Neural cell (in vitro differentiated cells): ENCODE data around the gene PRR36. TPM values are rescaled to one million over a fixed set of nuclear protein-coding genes. Genes with fewer than 3 reads are reported as not detected.

Source experiments
- H2AFZ ChIP-seq: fragments of 200-600, 300-800 bp; sonication (generic), shearing (Covaris generic); 2 replicates; pipeline ENCODE4 v1.6.0; 2014; ENCODE audit warnings: low read depth, mild to moderate bottlenecking, antibody characterized with exemption, low read length, moderate library complexity
- H3F3A ChIP-seq: fragments of 200-600 bp; shearing (Covaris generic); 2 replicates; pipeline ENCODE4 v1.6.1; 2016; ENCODE audit warnings: mild to moderate bottlenecking, moderate library complexity, mixed read lengths, antibody characterized with exemption, low read length; ENCODE audit not compliant: insufficient read depth, poor library complexity, severe bottlenecking
- H3K27ac ChIP-seq: fragments of 200-600, 300-800 bp; sonication (generic), shearing (Covaris generic); 2 replicates; pipeline ENCODE4 v1.5.1; 2014; ENCODE audit warnings: mild to moderate bottlenecking, low read length, moderate library complexity
- H3K27me3 ChIP-seq: fragments of 300-800, 200-600 bp; sonication (generic), shearing (Covaris generic); 2 replicates; pipeline ENCODE4 v1.6.0; 2014; ENCODE audit warnings: mild to moderate bottlenecking, low read depth, low read length, moderate library complexity; ENCODE audit not compliant: insufficient read depth
- H3K36me3 ChIP-seq: fragments of 300-800, 200-600 bp; sonication (generic), shearing (Covaris generic); 2 replicates; pipeline ENCODE4 v1.5.1; 2014; ENCODE audit warnings: mild to moderate bottlenecking, antibody characterized with exemption, low read length, moderate library complexity; ENCODE audit not compliant: insufficient read depth
- H3K4me2 ChIP-seq: fragments of 300-800, 200-600 bp; sonication (generic), shearing (Covaris generic); 2 replicates; pipeline ENCODE4 v1.6.0; 2014; ENCODE audit warnings: mild to moderate bottlenecking, low read length
- H3K4me3 ChIP-seq: fragments of 300-800, 200-600 bp; sonication (generic), shearing (Covaris generic); 2 replicates; pipeline ENCODE4 v1.5.1; 2014; ENCODE audit warnings: mild to moderate bottlenecking, low read length, moderate library complexity
- H3K79me2 ChIP-seq: fragments of 200-600 bp; shearing (Covaris generic); replicated peaks from 2 replicates; pipeline ENCODE4 v1.6.0; 2014; ENCODE audit warnings: mild to moderate bottlenecking, low read length, moderate library complexity; ENCODE audit not compliant: insufficient read depth
- H3K9ac ChIP-seq: fragments of 300-800, 200-600 bp; sonication (generic), shearing (Covaris generic); 2 replicates; pipeline ENCODE4 v1.6.1; 2016; ENCODE audit warnings: mild to moderate bottlenecking, low read length, mixed read lengths
- H3K9me2 ChIP-seq: fragments of 200-600 bp; shearing (Covaris generic); 2 replicates; pipeline ENCODE4 v1.6.1; 2016; ENCODE audit warnings: mild to moderate bottlenecking, low read length, mixed read lengths; ENCODE audit not compliant: insufficient read depth
- H3K9me3 ChIP-seq: fragments of 200-600, 300-800 bp; sonication (generic), shearing (Covaris generic); 2 replicates; pipeline ENCODE4 v1.6.1; 2016; ENCODE audit warnings: mild to moderate bottlenecking, mixed run types, low read length, moderate library complexity, mixed read lengths
- H4K20me1 ChIP-seq: fragments of 200-600 bp; shearing (Covaris generic); 2 replicates; pipeline ENCODE4 v1.6.1; 2016; ENCODE audit warnings: mild to moderate bottlenecking, mixed run types; ENCODE audit not compliant: insufficient read depth
- CTCF ChIP-seq: fragments of 450-650 bp; IDR thresholded peaks from 2 replicates; pipeline ENCODE4 v1.5.1; 2014; ENCODE audit warnings: antibody characterized with exemption, mild to moderate bottlenecking, moderate library complexity; ENCODE audit not compliant: poor library complexity, severe bottlenecking
- EP300 ChIP-seq: fragments of 450-650 bp; conservative IDR thresholded peaks from 2 replicates; pipeline ENCODE4 v1.6.1; 2014; ENCODE audit warnings: antibody characterized with exemption, mild to moderate bottlenecking, moderate library complexity; ENCODE audit not compliant: poor library complexity, severe bottlenecking
- EZH2 ChIP-seq: fragments of 200-600, 300-800 bp; shearing (Covaris generic), sonication (generic); IDR thresholded peaks from 2 replicates; pipeline ENCODE4 v1.6.1; 2014; ENCODE audit warnings: antibody characterized with exemption, low read length, borderline replicate concordance, mild to moderate bottlenecking; ENCODE audit not compliant: insufficient read depth, poor library complexity, severe bottlenecking
- MXI1 ChIP-seq: fragments of 450-650 bp; conservative IDR thresholded peaks from 2 replicates; pipeline ENCODE4 v1.6.1; 2014; ENCODE audit warnings: antibody characterized with exemption, mild to moderate bottlenecking; ENCODE audit not compliant: poor library complexity, severe bottlenecking
- POLR2AphosphoS5 ChIP-seq: IDR thresholded peaks from 2 replicates; pipeline ENCODE4 v1.6.1; 2012
- RAD21 ChIP-seq: fragments of 450-650 bp; conservative IDR thresholded peaks from 2 replicates; pipeline ENCODE4 v1.6.1; 2014; ENCODE audit warnings: antibody characterized with exemption, mild to moderate bottlenecking, moderate library complexity
- REST ChIP-seq: IDR thresholded peaks from 2 replicates; pipeline ENCODE4 v1.6.1; 2012; ENCODE audit warnings: borderline replicate concordance
- SMC3 ChIP-seq: fragments of 450-650 bp; conservative IDR thresholded peaks from 2 replicates; pipeline ENCODE4 v1.6.1; 2014; ENCODE audit warnings: antibody characterized with exemption, mild to moderate bottlenecking, moderate library complexity; ENCODE audit not compliant: poor library complexity
- TAF1 ChIP-seq: IDR thresholded peaks from 2 replicates; pipeline ENCODE4 v1.6.1; 2012; ENCODE audit warnings: low read depth
- polyA plus RNA-seq: library from polyadenylated mRNA; depleted of rRNA; stranded (reverse); fragments of >200 nt; gene quantifications from 2 replicates; pipeline ENCODE4 v1.2.3, GENCODE V29; 2014

Gene PRR36
- polyA plus RNA-seq, 1 donor from 2014 or later: 2.5 TPM

GRCh38 chr19:7916103-7916954 is 42.1 kb upstream of the PRR36 start:
- TF ChIP-seq EZH2: peak; percentile 59
- no peak for TF ChIP-seq RAD21
- TF ChIP-seq MXI1: no peak
- peak; percentile 3 for TF ChIP-seq POLR2AphosphoS5
- TF ChIP-seq TAF1: no peak
- no peak for TF ChIP-seq EP300
- TF ChIP-seq CTCF: no peak
- no peak for TF ChIP-seq REST
- no peak for TF ChIP-seq SMC3
- Histone ChIP-seq H3K27me3 (peaks cover 49% of the 10 kb centered on the region), H3K27ac (no peak overlapping the region)

DNA sequence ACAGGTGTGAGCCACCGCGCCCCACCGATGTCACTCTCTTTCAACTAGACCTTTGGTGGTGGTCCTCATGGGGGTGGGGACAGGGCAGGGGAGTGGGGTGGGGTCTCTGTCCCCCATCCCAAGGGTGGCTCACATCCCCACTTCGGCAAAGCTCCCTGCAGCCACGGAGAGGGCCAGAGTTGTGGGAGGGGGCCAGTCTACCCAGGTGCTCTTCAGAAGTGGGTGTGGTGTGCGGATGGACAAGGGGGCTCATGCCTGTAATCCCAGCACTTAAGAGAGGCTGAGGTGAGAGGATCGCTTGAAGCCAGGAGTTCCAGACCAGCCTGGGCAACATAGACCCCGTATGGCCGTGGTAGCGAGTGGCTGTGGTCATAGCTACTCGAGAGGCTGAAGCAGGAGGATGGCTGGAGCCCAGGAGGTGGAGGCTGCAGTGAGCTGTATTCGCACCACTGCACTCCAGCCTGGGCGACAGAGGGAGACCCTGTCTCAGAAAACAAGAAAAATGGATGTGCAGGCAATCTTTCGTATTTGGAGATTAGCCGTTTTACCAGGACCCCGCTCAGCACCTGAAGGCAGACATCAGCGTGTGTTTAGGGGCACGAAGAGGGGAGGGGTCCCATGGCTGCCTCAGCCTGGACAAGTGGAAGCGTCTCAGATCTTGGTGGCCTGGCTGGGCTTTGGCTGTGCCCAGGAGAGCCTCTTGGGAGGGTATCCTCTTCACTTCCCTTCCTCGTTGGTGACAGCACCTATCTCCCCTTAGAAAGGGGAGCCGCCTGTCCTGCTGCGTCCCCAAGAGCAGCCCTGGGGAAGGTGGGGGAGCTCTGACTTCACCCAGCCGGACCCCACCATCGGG is 41.3 kb upstream of the PRR36 start:
- TF ChIP-seq REST (no peak), RAD21 (no peak), EZH2 (no peak), EP300 (no peak), SMC3 (no peak), POLR2AphosphoS5 (no peak), CTCF (no peak), TAF1 (no peak), MXI1 (no peak)
- Histone ChIP-seq H3K9ac (no peak overlapping the region), H3K4me2 (no peak overlapping the region), H3F3A (no peaks in the 10 kb centered on the region), H3K27me3 (peaks cover 49% of the 10 kb centered on the region), H3K36me3 (no peaks in the 10 kb centered on the region), H4K20me1 (no peaks in the 10 kb centered on the region), H3K9me3 (no peaks in the 10 kb centered on the region), H3K4me3 (peak overlapping the region; percentile 57), H2AFZ (no peak overlapping the region), H3K27ac (no peak overlapping the region), H3K9me2 (no peaks in the 10 kb centered on the region), H3K79me2 (no peaks in the 10 kb centered on the region)

More at GRCh38 chr19:7916103-7916954, 42.1 kb upstream of the PRR36 start:
- no peaks in the 10 kb centered on the region for H3K9me2 ChIP-seq
- no peak overlapping the region for H3K9ac ChIP-seq
- H3F3A ChIP-seq: no peaks in the 10 kb centered on the region
- no peaks in the 10 kb centered on the region for H3K79me2 ChIP-seq
- no peaks in the 10 kb centered on the region for H3K9me3 ChIP-seq
- peak overlapping the region; percentile 57 for H3K4me3 ChIP-seq
- H2AFZ ChIP-seq: no peak overlapping the region
- H3K36me3 ChIP-seq: no peaks in the 10 kb centered on the region
- no peak overlapping the region for H3K4me2 ChIP-seq
- H4K20me1 ChIP-seq: no peaks in the 10 kb centered on the region
